Neuronal stem cell (in vitro differentiated cells): Measurements from ENCODE around the gene CAMK2N1.
A peak's percentile ranks its signal among the peaks of the same experiment; 100 is the strongest.

Source experiments
- DNase-seq: peaks from one replicate; pipeline ENCODE4 v3.0.0-alpha.2; 2013; ENCODE audit warnings: low spot score
- H2AFZ ChIP-seq: one replicate; pipeline ENCODE4 v1.6.1; 2013; ENCODE audit warnings: mild to moderate bottlenecking, low read length, inconsistent platforms
- H2AK5ac ChIP-seq: 2 replicates; pipeline ENCODE4 v1.6.1; 2013; ENCODE audit warnings: low read depth, mild to moderate bottlenecking, inconsistent platforms, low read length, moderate library complexity, mixed read lengths
- H2BK120ac ChIP-seq: 2 replicates; pipeline ENCODE4 v1.6.1; 2013; ENCODE audit warnings: low read depth, mild to moderate bottlenecking, inconsistent platforms, low read length, moderate library complexity, mixed read lengths
- H2BK12ac ChIP-seq: one replicate; pipeline ENCODE4 v1.6.1; 2013; ENCODE audit warnings: low read length, inconsistent platforms
- H2BK15ac ChIP-seq: 2 replicates; pipeline ENCODE4 v1.6.1; 2013; ENCODE audit warnings: mild to moderate bottlenecking, low read length, inconsistent platforms, mixed read lengths
- H2BK5ac ChIP-seq: one replicate; pipeline ENCODE4 v1.6.1; 2013; ENCODE audit warnings: inconsistent platforms, mild to moderate bottlenecking, low read length, moderate library complexity
- H3K14ac ChIP-seq: one replicate; pipeline ENCODE4 v1.6.1; 2013; ENCODE audit warnings: low read length, inconsistent platforms
- H3K18ac ChIP-seq: 2 replicates; pipeline ENCODE4 v1.6.1; 2013; ENCODE audit warnings: low read length, inconsistent platforms
- H3K23ac ChIP-seq: 2 replicates; pipeline ENCODE4 v1.6.1; 2013; ENCODE audit warnings: low read depth, mild to moderate bottlenecking, mixed read lengths, low read length, inconsistent platforms; ENCODE audit not compliant: poor library complexity
- H3K27ac ChIP-seq: replicated peaks from 3 replicates; pipeline ENCODE4 v1.5.1; 2013; ENCODE audit warnings: low read length, inconsistent platforms
- H3K27me3 ChIP-seq, 3 experiments: 2 replicates each; pipeline ENCODE4 v1.6.1; 2013; ENCODE audit warnings: low read length in 3 of 3, mild to moderate bottlenecking in 2 of 3, inconsistent platforms in 1 of 3, low read depth in 1 of 3, mixed read lengths in 1 of 3, moderate library complexity in 1 of 3; ENCODE audit not compliant: control insufficient read depth in 3 of 3, insufficient read depth in 3 of 3
- H3K36me3 ChIP-seq, 2 donors: replicated peaks in 1 of 2; 2 replicates each; pipeline ENCODE4 v1.6.1; 2013; ENCODE audit warnings: low read length in 2 of 2; ENCODE audit not compliant: control insufficient read depth in 2 of 2, insufficient read depth in 2 of 2
- H3K4ac ChIP-seq: 2 replicates; pipeline ENCODE4 v1.6.1; 2013; ENCODE audit warnings: inconsistent platforms, mild to moderate bottlenecking, low read length, moderate library complexity
- H3K4me1 ChIP-seq, 2 donors: 1 replicate in 1 of 2; 2 replicates in 1 of 2; pipeline ENCODE4 v1.6.1; 2013; ENCODE audit warnings: low read length in 2 of 2, low read depth in 1 of 2; ENCODE audit not compliant: control insufficient read depth in 2 of 2, insufficient read depth in 1 of 2
- H3K4me2 ChIP-seq: one replicate; pipeline ENCODE4 v1.6.1; 2013; ENCODE audit warnings: mild to moderate bottlenecking, low read length, inconsistent platforms; ENCODE audit not compliant: insufficient read depth, poor library complexity, severe bottlenecking
- H3K4me3 ChIP-seq, 2 donors: 2 replicates each; pipeline ENCODE4 v1.5.1; 2013; ENCODE audit warnings: low read length in 2 of 2, mild to moderate bottlenecking in 2 of 2, inconsistent platforms in 1 of 2, moderate library complexity in 1 of 2
- H3K79me1 ChIP-seq: one replicate; pipeline ENCODE4 v1.6.1; 2013; ENCODE audit warnings: low read depth, mild to moderate bottlenecking, inconsistent platforms, low read length, moderate library complexity
- H3K9ac ChIP-seq: one replicate; pipeline ENCODE4 v1.6.1; 2013; ENCODE audit warnings: mild to moderate bottlenecking, low read depth, low read length, inconsistent platforms; ENCODE audit not compliant: poor library complexity
- H3K9me3 ChIP-seq, 2 donors: replicated peaks in 1 of 2; 2 replicates each; pipeline versions ENCODE3 to v1.6.1; 2013; ENCODE audit warnings: low read length in 2 of 2, mild to moderate bottlenecking in 2 of 2, inconsistent platforms in 1 of 2, low read depth in 1 of 2, mixed read lengths in 1 of 2, moderate library complexity in 1 of 2; ENCODE audit not compliant: control insufficient read depth in 2 of 2, insufficient read depth in 1 of 2
- H4K8ac ChIP-seq: one replicate; pipeline ENCODE4 v1.6.1; 2013; ENCODE audit warnings: low read depth, mild to moderate bottlenecking, inconsistent platforms, low read length, moderate library complexity
- H4K91ac ChIP-seq: one replicate; pipeline ENCODE4 v1.6.1; 2013; ENCODE audit warnings: low read length, low read depth, mild to moderate bottlenecking, inconsistent platforms; ENCODE audit not compliant: poor library complexity
- WGBS, 2 donors: extraction: QIAGEN DNeasy Blood & Tissue Kit; methylation state at CpG; one replicate each; pipeline ENCODE4 v1.1.7; 2013; ENCODE audit warnings: missing lambda C conversion rate in 2 of 2, mixed read lengths in 1 of 2; ENCODE audit not compliant: insufficient read length in 2 of 2, insufficient replicate concordance in 1 of 2; ENCODE audit errors: extremely low coverage in 2 of 2; 5-methylcytosine and 5-hydroxymethylcytosine counted together

CAMK2N1 gene

GRCh38 chr1:20491866-20492265 lies 5.9 kb upstream of the CAMK2N1 start:
- no peak overlapping the region for H3K14ac ChIP-seq
- H2BK12ac ChIP-seq, result no peak overlapping the region
- H3K4ac ChIP-seq, result no peak overlapping the region
- no peak overlapping the region for H2BK15ac ChIP-seq
- H3K9ac ChIP-seq, result no peak overlapping the region
- H3K27me3 ChIP-seq, result peaks cover 0 to 55% (median 6%) of the 10 kb centered on the region in 3 experiments
- no peak for DNase-seq
- H3K9me3 ChIP-seq, result no peaks in the 10 kb centered on the region
- H3K36me3 ChIP-seq, result no peaks in the 10 kb centered on the region
- H4K91ac ChIP-seq, result no peak overlapping the region
- peaks cover 5 to 7% of the 10 kb centered on the region in 2 donors for H3K4me1 ChIP-seq
- H2BK120ac ChIP-seq, result no peak overlapping the region
- no peak overlapping the region for H3K18ac ChIP-seq
- no peak overlapping the region for H4K8ac ChIP-seq
- no peak overlapping the region for H3K23ac ChIP-seq
- no peaks in the 10 kb centered on the region for H3K79me1 ChIP-seq
- H3K4me2 ChIP-seq, result no peak overlapping the region
- peak overlapping the region; percentile 20 for H2BK5ac ChIP-seq
- peak overlapping the region; percentile 23 for H2AK5ac ChIP-seq
- WGBS, 2 donors, result no CpG with 5 or more reads among the region's 7 CpGs
- no peak overlapping the region for H3K4me3 ChIP-seq
- no peak overlapping the region for H2AFZ ChIP-seq
- H3K27ac ChIP-seq, result no peak overlapping the region

DNA sequence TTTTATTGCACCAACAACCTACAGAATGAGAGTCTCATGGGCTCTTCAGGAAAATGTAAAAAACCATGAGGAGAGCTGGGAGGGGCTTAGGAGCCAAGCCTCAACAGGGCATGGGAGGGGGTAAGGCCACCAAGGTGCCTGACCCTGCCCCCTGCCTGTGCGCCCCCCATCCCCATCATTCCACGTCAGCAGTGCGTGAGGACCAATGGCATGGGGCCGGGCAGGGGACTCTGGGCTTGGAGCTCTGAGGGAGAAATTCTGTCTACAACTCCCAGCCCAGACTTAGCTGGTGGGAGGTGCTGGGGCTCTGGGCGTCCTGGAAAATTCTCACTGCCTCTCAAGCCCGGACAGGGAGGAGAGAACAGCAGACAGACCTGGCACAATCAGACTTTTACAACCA lies 5.2 kb upstream of the CAMK2N1 start:
- H3K23ac ChIP-seq, result no peak overlapping the region
- no peak overlapping the region for H4K91ac ChIP-seq
- H3K4ac ChIP-seq, result no peak overlapping the region
- H3K4me2 ChIP-seq, result no peak overlapping the region
- H3K4me3 ChIP-seq, result no peak overlapping the region
- WGBS, 2 donors, result no CpG with 5 or more reads among the region's 6 CpGs
- no peak overlapping the region for H2BK15ac ChIP-seq
- H2BK12ac ChIP-seq, result no peak overlapping the region
- no peaks in the 10 kb centered on the region for H3K36me3 ChIP-seq
- peak overlapping the region; percentile 26 for H3K14ac ChIP-seq
- H3K9ac ChIP-seq, result no peak overlapping the region
- no peak overlapping the region for H2AFZ ChIP-seq
- no peak overlapping the region for H2AK5ac ChIP-seq
- H3K18ac ChIP-seq, result no peak overlapping the region
- H3K27me3 ChIP-seq, result peaks cover 0 to 56% (median 6%) of the 10 kb centered on the region in 3 experiments
- H4K8ac ChIP-seq, result no peak overlapping the region
- no peaks in the 10 kb centered on the region for H3K9me3 ChIP-seq
- no peak overlapping the region for H2BK120ac ChIP-seq
- H3K27ac ChIP-seq, result no peak overlapping the region
- no peak for DNase-seq
- no peaks in the 10 kb centered on the region for H3K79me1 ChIP-seq
- H3K4me1 ChIP-seq, result peaks cover 5 to 7% of the 10 kb centered on the region in 2 donors
- peak overlapping the region; percentile 20 for H2BK5ac ChIP-seq

GRCh38 chr1:20487236-20487590 lies 1.2 kb upstream of the CAMK2N1 start:
- H3K4me3 ChIP-seq, result peak overlapping the region; percentile 63 to 92
- peak overlapping the region; percentile 48 for H2AK5ac ChIP-seq
- no peak for DNase-seq

GRCh38 chr1:20486457-20487235 lies 636 bp upstream of the CAMK2N1 start:
- Histone ChIP-seq H3K4me1 (peaks cover 12% of the 10 kb centered on the region in 2 donors), H3K9ac (peak overlapping the region; percentile 88), H3K36me3 (no peaks in the 10 kb centered on the region), H3K27ac (peak overlapping the region; percentile 98), H3K9me3 (no peaks in the 10 kb centered on the region), H4K8ac (no peak overlapping the region), H2BK15ac (peak overlapping the region; percentile 98), H2BK12ac (no peak overlapping the region), H3K4ac (peak overlapping the region; percentile 86), H3K27me3 (peaks cover 0 to 45% (median 6%) of the 10 kb centered on the region in 3 experiments), H4K91ac (peak overlapping the region; percentile 68), H3K18ac (peak overlapping the region; percentile 100), H3K4me2 (peak overlapping the region; percentile 66), H2AK5ac (peak overlapping the region; percentile 81), H3K4me3 (peak overlapping the region; percentile 63 to 92), H2AFZ (peak overlapping the region; percentile 97), H2BK5ac (peak overlapping the region; percentile 83), H3K14ac (peak overlapping the region; percentile 100), H3K79me1 (peaks cover 6% of the 10 kb centered on the region), H3K23ac (peak overlapping the region; percentile 76), H2BK120ac (peak overlapping the region; percentile 84)
- WGBS, 2 donors, result no CpG with 5 or more reads among the region's 51 CpGs
- DNase-seq, result peak; percentile 86

More at GRCh38 chr1:20487236-20487590, 1.2 kb upstream of the CAMK2N1 start:
- peak overlapping the region; percentile 76 for H3K23ac ChIP-seq
- peaks cover 8% of the 10 kb centered on the region in 2 donors for H3K4me1 ChIP-seq
- no peak overlapping the region for H3K27ac ChIP-seq
- H4K8ac ChIP-seq, result no peak overlapping the region
- no peak overlapping the region for H2BK5ac ChIP-seq
- peak overlapping the region; percentile 97 for H2AFZ ChIP-seq
- H4K91ac ChIP-seq, result no peak overlapping the region
- peak overlapping the region; percentile 66 for H3K4me2 ChIP-seq
- H3K9me3 ChIP-seq, result no peaks in the 10 kb centered on the region
- no peaks in the 10 kb centered on the region for H3K36me3 ChIP-seq
- H3K18ac ChIP-seq, result peak overlapping the region; percentile 100
- no CpG with 5 or more reads among the region's 4 CpGs for WGBS, 2 donors
- H3K14ac ChIP-seq, result no peak overlapping the region
- H3K79me1 ChIP-seq, result peaks cover 6% of the 10 kb centered on the region
- H2BK15ac ChIP-seq, result peak overlapping the region; percentile 98
- peaks cover 0 to 51% (median 6%) of the 10 kb centered on the region in 3 experiments for H3K27me3 ChIP-seq
- no peak overlapping the region for H2BK120ac ChIP-seq
- peak overlapping the region; percentile 73 for H3K9ac ChIP-seq
- H3K4ac ChIP-seq, result no peak overlapping the region
- no peak overlapping the region for H2BK12ac ChIP-seq
